Stimulated activated CD8-positive, alpha-beta memory T cell treated with anti-CD3 and anti-CD28 coated beads, Interleukin-7, amount 100 ng/mL, for 48 hours (primary cell): ENCODE measurements around the gene NPFF.
"Not testable (repeated sequence)": the region's sequence is repeated elsewhere in the genome, so short reads cannot be mapped to it uniquely, and the experiment has no call there.

Source experiments
- DNase-seq, 2 donors: peaks; one replicate each; pipeline ENCODE4 v3.0.0-alpha.2; 2020; ENCODE audit warnings: low read depth in 1 of 2; ENCODE audit errors: extremely low read depth in 1 of 2

The NPFF gene

GRCh38 chr12:53497461-53497860, 9.8 kb downstream of the NPFF start:
- no peak for DNase-seq

GRCh38 chr12:53496752-53497032, 10.6 kb downstream of the NPFF start:
- no peak for DNase-seq

GRCh38 chr12:53495903-53496751, 11.2 kb downstream of the NPFF start:
- DNase-seq: no peak

GRCh38 chr12:53493610-53494391, 13.5 kb downstream of the NPFF start:
- DNase-seq: no peak

- DNase-seq: peak; percentile 66 to 69
Measured at GRCh38 chr12:53492830-53493609, 14.3 kb downstream of the NPFF start.

GRCh38 chr12:53492188-53492587, 15.1 kb downstream of the NPFF start:
- no peak for DNase-seq

GRCh38 chr12:53489242-53489864, 17.9 kb downstream of the NPFF start:
- DNase-seq: no peak

- no peak for DNase-seq
Measured at GRCh38 chr12:53486736-53487487, 20.4 kb downstream of the NPFF start.

- DNase-seq: no peak
Measured at GRCh38 chr12:53485955-53486735, 21.1 kb downstream of the NPFF start.

GRCh38 chr12:53484686-53485575, 22.4 kb downstream of the NPFF start:
- no peak for DNase-seq

GRCh38 chr12:53483979-53484377, 23.3 kb downstream of the NPFF start:
- DNase-seq: no peak

- no peak for DNase-seq
Measured at GRCh38 chr12:53483225-53483978, 23.9 kb downstream of the NPFF start.

GRCh38 chr12:53482626-53483168, 24.6 kb downstream of the NPFF start:
- no peak for DNase-seq

GRCh38 chr12:53481939-53482586, 25.2 kb downstream of the NPFF start:
- no peak for DNase-seq

- not testable (repeated sequence) for DNase-seq
Measured at GRCh38 chr12:53481458-53481857, 25.8 kb downstream of the NPFF start.

- no peak for DNase-seq
Measured at GRCh38 chr12:53480491-53481442, 26.5 kb downstream of the NPFF start.
